Stimulated activated naive CD8-positive, alpha-beta T cell treated with anti-CD3 and anti-CD28 coated beads, Interleukin-15, Interleukin-2, amounts not matched to agents 100 U/mL and 50 U/mL, for 24 hours (primary cell): ENCODE results near the gene EP300.
A peak's percentile ranks its signal among the peaks of the same experiment; 100 is the strongest.
"Not testable (repeated sequence)": the region's sequence is repeated elsewhere in the genome, so short reads cannot be mapped to it uniquely, and the experiment has no call there.

Experiments used
- ATAC-seq: fragments of 150-1000 bp; cut with Tn5 transposase; one replicate; pipeline ENCODE4 v1.10.0; 2021
- DNase-seq: peaks from one replicate; pipeline ENCODE4 v3.0.0; 2021

Gene EP300

GRCh38 chr22:41085842-41086241 is 6.5 kb upstream of the EP300 start:
- ATAC-seq (no peak), DNase-seq (no peak)

DNA sequence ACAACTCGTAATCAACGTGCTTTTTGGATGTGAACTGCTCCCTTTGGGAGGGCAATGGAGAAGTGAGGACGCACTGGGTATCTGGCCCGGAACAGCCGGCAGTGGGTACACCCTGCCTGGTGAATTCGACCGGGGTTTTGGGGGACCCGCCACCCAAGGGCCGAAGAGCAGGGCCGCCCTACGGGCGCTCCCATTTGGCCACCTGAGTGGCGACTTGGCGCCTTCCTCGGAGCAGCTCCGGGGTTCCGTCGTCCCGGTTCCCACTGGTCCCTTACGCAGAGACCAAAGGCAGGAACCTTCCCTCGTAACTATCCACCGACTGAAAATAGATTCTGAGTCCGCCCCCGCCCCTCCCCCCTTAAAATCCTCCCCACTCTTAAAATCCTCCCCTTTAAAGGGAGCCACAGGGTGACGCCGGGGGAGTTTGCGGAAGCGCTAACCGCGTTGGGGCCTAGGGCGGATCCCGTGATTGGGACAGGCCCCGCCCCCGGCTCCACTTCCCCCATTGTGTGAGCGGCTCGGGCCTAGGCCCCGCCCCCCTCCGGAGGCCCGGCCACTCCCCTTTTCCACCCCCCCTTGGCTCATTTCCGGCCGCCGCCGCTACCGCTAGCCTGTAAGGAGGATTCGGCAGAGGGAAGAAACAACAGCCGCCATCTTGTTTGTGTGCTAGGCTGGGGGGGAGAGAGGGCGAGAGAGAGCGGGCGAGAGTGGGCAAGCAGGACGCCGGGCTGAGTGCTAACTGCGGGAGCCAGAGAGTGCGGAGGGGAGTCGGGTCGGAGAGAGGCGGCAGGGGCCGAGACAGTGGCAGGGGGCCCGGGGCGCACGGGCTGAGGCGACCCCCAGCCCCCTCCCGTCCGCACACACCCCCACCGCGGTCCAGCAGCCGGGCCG is 1.0 kb upstream of the EP300 start:
- ATAC-seq, result peak; percentile 91

DNA sequence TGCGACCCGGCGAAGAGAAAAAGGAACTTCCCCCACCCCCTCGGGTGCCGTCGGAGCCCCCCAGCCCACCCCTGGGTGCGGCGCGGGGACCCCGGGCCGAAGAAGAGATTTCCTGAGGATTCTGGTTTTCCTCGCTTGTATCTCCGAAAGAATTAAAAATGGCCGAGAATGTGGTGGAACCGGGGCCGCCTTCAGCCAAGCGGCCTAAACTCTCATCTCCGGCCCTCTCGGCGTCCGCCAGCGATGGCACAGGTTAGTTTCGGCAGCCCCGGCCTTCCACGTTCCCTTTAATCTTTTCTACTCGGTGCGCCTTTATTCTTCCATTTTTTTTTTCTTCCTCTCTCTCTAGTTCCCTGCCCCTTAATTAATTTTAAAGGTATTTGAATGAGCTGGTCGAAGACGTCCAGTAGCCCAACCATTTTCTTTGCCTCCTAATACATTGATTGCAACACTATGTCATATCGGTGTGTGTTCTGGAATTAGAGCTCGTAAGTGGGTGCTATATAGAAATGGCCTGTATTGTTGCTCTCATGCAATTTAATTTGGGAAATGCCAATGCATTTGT is 537 bp downstream of the EP300 start:
- peak; percentile 41 for DNase-seq
- no peak for ATAC-seq

More for the DNA sequence above, 1.0 kb upstream of the EP300 start:
- peak; percentile 100 for DNase-seq

- DNase-seq, result no peak
These were observed 1.7 kb downstream of the EP300 start for GRCh38 chr22:41094041-41094593.

DNA sequence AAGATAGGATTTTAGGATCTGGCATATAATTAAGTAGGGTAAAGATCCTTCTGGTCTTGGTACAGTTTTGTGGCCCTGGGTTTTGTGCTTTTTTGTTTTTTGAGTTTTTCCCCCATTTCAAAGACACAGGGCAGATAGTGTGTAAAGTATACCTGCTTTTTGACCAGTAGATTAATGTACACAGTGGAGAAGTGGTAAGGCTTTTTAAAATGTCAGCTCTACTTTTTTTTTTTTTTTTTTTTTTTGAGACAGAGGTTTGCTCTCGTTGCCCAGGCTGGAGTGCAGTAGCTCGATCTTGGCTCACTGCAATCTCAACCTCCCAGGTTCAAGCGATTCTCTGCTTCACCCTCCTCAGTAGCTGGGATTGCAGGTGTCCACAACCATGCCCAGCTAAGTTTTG is 4.0 kb downstream of the EP300 start:
- DNase-seq, result no peak

More at GRCh38 chr22:41094041-41094593, 1.7 kb downstream of the EP300 start:
- no peak for ATAC-seq

DNA sequence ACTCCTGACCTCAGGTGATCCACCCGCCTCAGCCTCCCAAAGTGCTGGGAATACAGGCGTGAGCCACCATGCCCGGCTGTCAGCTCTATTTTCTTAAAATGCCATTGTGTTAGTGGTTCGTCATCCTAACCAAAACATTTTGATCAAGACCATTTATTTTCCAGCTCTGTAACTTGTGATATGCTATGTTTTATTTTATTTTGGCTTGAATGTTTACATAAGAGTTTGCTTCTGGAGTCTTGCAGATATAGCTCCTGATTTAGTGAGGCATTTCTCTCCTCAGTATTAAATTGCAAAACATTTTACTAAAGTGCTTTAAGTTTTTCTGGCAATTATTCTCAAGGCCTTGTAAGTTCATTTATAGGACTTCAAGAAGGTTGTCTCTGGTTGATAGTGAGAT is 4.4 kb downstream of the EP300 start:
- no peak for ATAC-seq
- DNase-seq, result no peak

More for the DNA sequence above, 4.0 kb downstream of the EP300 start:
- ATAC-seq, result no peak

DNA sequence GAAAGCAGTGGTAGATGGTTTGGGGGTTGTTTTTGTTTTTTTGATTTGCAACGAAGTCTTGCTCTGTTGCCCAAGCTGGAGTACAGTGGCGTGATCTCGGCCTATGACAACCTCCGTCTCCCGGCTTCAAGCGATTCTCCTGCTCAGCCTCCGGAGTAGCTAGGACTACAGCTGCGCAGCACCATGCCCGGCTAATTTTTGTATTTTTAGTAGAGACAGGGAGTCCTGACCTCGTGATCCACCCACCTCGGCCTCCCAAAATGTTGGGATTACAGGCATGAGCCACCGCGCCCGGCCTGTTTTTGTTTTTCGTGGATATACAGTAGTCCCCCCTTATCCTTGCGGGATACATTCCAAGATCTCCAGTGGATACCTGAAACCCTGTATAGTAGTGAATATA is 6.6 kb downstream of the EP300 start:
- DNase-seq (no peak), ATAC-seq (no peak)

DNA sequence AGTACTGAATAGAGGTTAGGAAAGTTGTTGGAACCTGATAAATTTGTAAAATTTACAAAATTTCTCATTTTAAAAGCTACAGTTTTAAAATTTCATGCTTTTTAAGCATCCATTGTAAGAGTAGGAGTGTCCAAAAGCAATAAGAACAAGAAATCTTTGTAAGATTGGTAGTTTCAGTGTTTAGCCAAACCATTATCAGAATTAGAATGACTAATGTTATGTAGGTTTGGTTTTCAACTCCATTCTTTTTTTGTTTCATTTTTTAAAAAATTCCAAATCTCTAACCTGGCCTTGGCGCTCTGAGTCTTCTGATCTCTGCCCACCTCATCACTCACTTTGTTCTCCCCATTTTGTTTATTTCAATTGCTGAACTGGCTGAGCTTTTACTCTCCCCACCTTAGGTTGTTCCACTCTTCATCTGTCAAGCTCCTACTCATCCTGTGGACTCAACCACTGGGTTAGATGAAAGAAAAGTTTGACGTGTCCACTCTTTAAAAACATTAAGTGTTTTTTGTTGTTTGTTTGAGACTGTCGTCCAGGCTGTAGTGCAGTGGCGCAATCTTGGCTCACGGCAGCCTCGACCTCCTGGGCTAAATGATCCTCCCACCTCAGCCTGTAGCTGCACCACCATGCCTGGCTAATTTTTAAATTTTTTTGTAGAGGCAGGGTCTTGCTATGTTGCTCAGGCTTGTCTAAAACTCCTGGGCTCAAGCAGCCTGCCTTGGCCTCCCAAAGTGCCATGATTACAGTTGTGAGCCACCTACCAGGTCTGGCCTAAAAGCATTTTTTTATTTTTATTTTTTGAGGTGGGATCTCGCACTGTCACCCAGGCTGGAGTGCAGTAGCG is 14.0 kb downstream of the EP300 start:
- DNase-seq (no peak), ATAC-seq (peak; percentile 61)

GRCh38 chr22:41106969-41107325 is 14.6 kb downstream of the EP300 start:
- not testable (repeated sequence) for DNase-seq, ATAC-seq

- ATAC-seq, result no peak
- no peak for DNase-seq
These were observed 18.6 kb downstream of the EP300 start for GRCh38 chr22:41110968-41111367.

DNA sequence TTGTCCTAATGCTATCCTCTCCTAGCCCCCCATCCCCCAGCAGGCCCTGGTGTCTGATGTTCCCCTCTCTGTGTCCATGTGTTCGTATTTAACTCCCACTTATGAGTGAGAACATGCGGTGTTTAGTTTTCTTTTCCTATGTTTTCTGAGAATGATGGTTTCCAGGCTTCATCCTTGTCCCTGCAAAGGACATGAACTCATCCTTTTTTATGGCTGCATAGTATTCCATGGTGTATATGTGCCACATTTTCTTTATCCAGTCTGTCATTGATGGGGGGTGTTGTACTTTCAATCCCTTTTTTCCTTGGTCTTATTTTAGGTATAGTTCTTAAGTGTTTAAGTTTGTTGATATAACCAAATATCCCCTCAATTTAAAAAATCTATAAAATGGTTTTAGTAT is 23.9 kb downstream of the EP300 start:
- ATAC-seq, result no peak
- DNase-seq, result no peak

DNA sequence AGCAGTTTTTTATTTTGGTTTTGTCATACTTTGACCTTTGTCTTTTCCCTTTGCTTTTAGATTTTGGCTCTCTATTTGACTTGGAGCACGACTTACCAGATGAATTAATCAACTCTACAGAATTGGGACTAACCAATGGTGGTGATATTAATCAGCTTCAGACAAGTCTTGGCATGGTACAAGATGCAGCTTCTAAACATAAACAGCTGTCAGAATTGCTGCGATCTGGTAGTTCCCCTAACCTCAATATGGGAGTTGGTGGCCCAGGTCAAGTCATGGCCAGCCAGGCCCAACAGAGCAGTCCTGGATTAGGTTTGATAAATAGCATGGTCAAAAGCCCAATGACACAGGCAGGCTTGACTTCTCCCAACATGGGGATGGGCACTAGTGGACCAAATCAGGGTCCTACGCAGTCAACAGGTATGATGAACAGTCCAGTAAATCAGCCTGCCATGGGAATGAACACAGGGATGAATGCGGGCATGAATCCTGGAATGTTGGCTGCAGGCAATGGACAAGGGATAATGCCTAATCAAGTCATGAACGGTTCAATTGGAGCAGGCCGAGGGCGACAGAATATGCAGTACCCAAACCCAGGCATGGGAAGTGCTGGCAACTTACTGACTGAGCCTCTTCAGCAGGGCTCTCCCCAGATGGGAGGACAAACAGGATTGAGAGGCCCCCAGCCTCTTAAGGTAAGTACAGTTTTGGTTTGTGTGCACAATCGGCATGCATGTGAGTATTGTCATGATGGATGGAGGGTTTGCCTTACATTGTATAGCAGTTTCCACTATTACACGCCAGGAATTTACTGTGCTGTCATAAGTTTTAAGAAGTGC is 25.0 kb downstream of the EP300 start:
- DNase-seq, result no peak
- ATAC-seq, result no peak

DNA sequence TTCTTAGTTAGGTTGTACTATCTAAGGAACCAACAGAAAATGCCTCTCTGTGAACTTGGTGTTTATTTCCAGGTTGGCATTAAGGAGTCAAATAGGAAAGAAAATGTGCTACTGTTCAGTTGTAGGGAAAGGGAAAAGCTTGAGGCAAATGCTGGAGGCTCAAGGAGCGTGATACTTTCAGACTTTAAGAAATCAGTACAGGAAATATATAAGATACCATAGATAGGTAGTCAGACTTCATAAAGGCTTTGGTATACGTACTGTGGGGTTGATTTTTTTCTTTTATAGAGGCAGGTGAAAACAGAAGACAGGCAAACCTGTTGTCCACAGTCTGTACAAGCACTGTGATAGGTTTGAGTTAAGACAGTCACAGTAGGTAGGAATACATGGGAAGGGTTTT is 30.8 kb downstream of the EP300 start:
- DNase-seq, result no peak

DNA sequence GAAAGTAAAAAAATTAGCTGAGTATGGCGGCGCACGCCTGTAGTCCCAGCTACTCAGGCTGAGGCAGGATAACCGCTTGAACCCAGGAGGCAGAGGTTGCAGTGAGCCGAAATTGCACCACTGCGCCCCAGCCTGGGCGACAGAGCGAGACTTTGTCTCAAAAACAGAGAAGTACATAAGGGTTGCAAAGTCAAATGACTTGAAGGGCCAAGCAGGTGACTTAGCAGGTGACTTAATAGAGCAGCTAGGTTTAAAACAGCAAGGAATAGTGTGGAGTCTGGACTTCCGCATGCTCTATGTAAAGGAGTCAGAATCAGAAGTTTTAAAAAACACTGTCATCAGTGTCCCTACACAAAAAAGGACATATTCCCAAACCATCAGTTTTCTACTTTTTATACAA is 31.7 kb downstream of the EP300 start:
- DNase-seq (no peak), ATAC-seq (no peak)

More for the DNA sequence above, 30.8 kb downstream of the EP300 start:
- no peak for ATAC-seq

- DNase-seq (no peak), ATAC-seq (no peak)
These were observed 35.1 kb downstream of the EP300 start for GRCh38 chr22:41127451-41127850.

DNA sequence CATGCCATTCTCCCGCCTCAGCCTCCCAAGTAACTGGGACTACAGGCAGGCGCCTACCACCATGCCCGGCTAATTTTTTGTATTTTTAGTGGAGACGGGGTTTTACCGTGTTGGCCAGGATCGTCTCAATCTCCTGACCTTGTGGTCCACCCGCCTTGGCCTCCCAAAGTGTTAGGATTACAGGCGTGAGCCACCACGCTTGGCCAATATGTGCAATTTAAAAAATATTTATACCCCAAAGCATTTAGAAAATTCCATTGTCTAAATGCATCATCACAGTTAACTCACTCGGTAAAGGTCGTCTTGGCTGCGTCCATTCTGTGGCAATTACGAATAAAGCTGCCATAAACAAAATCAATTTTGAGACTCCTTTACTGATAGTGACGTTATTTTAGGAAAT is 36.2 kb downstream of the EP300 start:
- ATAC-seq, result no peak
- DNase-seq, result no peak

GRCh38 chr22:41132550-41132949 is 40.2 kb downstream of the EP300 start:
- no peak for ATAC-seq
- DNase-seq, result no peak

DNA sequence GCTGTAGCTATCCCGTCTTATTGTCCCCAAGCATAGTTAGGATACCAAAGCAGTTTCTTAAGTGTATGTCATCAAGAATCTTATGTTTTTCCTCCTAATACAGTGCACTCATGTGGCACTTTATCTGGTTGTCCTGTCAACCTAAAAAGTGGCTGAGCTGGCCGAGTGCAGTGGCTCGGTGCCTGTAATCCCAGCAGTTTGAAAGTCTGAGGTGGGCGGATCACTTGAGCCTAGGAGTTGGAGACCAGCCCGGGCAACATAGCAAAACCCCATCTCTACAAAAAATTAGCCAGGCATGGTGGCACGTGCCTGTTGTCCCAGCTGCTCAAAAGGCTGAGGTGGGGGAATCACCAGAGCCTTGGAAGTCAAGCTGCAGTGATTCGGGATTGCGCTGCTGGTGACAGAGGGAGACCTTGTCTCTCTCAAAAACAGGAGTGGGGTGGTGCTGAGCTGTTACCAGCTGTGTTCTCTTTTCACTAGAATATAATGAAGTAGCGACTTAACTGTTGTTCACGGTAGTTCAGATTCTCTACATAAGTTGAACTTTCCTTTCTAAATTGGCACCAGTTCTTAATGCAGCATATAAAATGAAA is 48.1 kb downstream of the EP300 start:
- no peak for ATAC-seq

DNA sequence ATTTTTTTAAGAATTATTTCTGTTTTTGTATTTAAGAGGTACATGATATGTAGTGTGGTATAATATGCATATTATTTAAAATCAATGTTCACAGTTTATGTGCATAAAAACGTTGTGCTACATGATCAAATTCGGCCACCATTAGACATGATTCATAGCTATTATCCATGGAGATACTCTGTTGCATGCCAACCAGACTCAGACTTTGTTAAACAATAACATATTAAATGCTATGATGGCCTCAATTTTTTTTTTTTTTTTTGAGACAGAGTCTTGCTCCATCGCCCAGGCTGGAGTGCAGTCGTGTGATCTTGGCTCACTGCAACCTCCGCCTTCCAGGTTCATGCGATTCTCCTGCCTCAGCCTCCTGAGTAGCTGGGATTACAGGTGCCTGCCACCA is 53.5 kb downstream of the EP300 start:
- ATAC-seq, DNase-seq: not testable (repeated sequence)

More for the DNA sequence above, 48.1 kb downstream of the EP300 start:
- DNase-seq, result no peak

GRCh38 chr22:41146573-41146972 is 54.2 kb downstream of the EP300 start:
- no peak for DNase-seq
- no peak for ATAC-seq

- DNase-seq (no peak), ATAC-seq (no peak)
These were observed 55.3 kb downstream of the EP300 start for GRCh38 chr22:41147722-41148121.
